HUES64 (cell line): ENCODE measurements around the gene CDC42EP1.

Experiments
- H3K27ac ChIP-seq: 2 replicates; pipeline ENCODE4 v1.7.0; 2013; ENCODE audit warnings: low read depth, low read length, inconsistent platforms
- H3K27me3 ChIP-seq: 2 replicates; pipeline ENCODE4 v1.6.1; 2013; ENCODE audit warnings: mild to moderate bottlenecking, low read length; ENCODE audit not compliant: insufficient read depth
- H3K36me3 ChIP-seq: 2 replicates; pipeline ENCODE4 v1.6.1; 2013; ENCODE audit warnings: mild to moderate bottlenecking, low read length; ENCODE audit not compliant: insufficient read depth
- H3K4me1 ChIP-seq: 2 replicates; pipeline ENCODE4 v1.6.1; 2013; ENCODE audit warnings: mild to moderate bottlenecking, low read length, moderate library complexity; ENCODE audit not compliant: insufficient read depth
- H3K4me3 ChIP-seq: 2 replicates; pipeline ENCODE4 v1.5.1; 2013; ENCODE audit warnings: mild to moderate bottlenecking, low read length, moderate library complexity
- H3K9ac ChIP-seq: 2 replicates; pipeline ENCODE4 v1.6.1; 2013; ENCODE audit warnings: mild to moderate bottlenecking, low read depth, low read length
- H3K9me3 ChIP-seq: 2 replicates; pipeline ENCODE4 v1.6.1; 2013; ENCODE audit warnings: low read depth, low read length; ENCODE audit not compliant: insufficient read depth
- whole genome bisulfite sequencing: fragments of 150-250, 120-280 bp; methylation state at CpG from one replicate; pipeline ENCODE4 v1.1.7; 2013; ENCODE audit warnings: missing lambda C conversion rate; 5-methylcytosine and 5-hydroxymethylcytosine counted together

Gene CDC42EP1

DNA sequence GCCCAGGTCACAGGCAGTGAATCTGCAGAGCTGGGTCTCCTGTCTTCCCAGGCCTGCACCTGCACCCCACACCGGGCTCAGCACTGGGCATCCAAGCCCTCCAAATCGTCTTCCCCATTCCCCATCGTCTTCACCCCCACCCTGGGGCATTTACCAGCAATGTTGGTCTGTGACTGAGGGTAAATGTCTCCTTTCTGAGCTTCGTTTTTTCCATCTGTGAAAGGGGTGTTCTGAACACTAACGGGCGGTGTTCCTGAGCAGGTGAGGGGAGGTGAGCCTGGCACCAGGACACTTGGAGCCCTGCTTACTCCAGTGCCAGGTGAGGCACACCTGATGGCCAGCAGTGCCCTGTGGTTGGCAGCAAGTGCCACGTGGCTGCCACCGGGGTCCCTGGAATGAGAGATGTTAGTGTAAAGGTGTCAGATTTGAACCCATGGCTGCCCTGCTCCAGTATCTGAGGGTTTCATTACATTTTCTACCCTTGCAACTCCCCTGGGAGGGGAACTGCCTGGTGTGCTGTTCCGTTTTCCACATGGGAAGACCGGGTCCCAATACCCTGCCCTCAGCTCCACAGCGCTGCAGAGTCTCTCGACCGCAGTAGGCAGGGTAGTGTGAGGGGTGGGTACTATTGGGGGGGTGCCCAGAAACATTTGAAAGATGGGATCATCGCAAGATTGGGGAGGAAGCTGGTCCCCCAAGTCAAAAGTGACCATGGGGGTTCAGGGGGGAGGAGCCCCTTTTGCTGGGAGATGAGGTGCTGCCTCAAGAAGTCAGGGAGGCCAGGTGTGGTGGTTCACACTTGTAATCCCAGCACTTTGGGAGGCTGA is 2.0 kb downstream of the CDC42EP1 start:
- Histone ChIP-seq H3K9me3 (no peaks in the 10 kb centered on the region), H3K9ac (peak overlapping the region; percentile 32), H3K27me3 (peaks cover 29% of the 10 kb centered on the region), H3K4me3 (no peak overlapping the region), H3K27ac (no peak overlapping the region), H3K4me1 (peaks cover 21% of the 10 kb centered on the region), H3K36me3 (peaks cover 4% of the 10 kb centered on the region; the same call in 1 of the 2 replicates)
- 91% methylated on average over 14 of the region's 14 CpGs for WGBS

DNA sequence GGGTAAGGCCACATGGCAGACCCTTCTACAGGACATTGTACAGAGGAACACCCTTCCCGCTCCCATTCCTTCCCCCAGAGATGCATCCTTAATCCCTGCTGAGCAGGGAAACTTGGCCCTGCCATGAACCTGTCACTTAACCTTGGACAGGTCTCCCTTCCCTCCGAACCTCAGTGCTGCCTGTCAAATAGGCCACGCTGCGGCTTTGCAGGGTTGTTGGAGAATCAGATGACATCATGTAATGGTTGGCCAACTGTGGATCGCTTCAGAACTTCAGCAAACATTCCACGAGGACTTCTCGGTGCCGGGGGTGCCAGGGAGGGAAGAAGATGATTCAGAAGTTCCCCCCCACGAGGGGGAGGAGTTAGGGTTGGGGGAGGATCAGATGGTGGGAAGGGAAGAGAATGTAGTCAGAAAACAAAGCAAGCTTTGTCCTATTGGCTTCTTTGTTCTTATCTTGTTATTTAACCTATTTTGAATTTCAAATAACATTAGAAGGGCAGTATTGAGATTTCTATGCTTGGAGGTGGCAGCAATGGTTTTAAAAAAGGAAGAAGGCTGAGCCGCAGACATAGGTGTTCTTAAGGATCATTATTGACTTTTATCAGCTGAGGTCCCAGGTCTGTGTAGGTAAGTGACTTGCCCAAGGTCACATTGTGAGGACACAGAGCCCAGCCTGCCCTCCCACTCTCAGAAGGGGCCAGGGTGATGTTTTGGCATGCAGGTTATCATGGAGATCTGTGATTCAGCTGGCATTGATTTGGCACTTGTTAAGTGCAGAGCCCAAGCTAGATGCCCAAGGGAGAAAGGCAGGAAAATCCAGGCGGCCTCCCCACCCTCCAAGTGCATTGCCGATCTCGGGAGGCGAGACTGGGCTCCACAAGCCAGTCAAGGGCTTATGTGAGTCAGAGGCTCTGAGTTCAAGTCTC is 3.1 kb downstream of the CDC42EP1 start:
- peaks cover 4% of the 10 kb centered on the region; the same call in 1 of the 2 replicates for H3K36me3 ChIP-seq
- 57% methylated on average over 14 of the region's 14 CpGs for WGBS
- no peaks in the 10 kb centered on the region for H3K9me3 ChIP-seq
- peak overlapping the region; percentile 28; the same call in 1 of the 2 replicates for H3K27ac ChIP-seq
- H3K9ac ChIP-seq = no peak overlapping the region
- peaks cover 21% of the 10 kb centered on the region for H3K4me1 ChIP-seq
- H3K4me3 ChIP-seq = no peak overlapping the region
- peaks cover 24% of the 10 kb centered on the region for H3K27me3 ChIP-seq

DNA sequence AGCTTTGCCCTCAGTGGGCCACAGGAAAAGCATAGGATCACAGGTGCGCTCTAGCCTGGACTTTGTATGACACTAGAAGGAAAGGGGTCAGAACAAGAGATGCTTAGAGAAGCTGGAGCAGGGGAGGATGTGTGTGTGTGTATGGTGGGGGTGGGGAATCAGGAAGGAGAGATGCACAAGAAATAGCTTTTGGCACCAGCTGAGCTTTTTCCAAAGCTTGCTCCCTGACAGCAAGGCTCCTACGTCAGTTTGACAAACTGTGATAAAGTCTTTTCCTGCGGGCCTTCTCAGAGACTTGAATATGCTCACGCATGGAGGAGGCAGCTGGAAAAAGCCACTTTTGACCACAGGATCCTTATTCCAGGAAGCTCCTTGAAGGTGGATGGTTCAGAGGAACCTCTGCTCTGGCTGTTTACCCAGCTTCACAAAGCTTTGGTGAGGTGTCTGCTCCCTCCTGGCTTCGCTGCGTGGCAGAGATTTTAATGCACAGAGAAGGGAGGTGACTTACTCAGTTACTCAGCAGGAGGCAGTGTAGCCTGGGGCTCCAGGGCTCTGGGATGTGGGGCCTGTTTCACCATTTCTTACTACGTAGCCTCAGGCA is 3.9 kb downstream of the CDC42EP1 start:
- Histone ChIP-seq H3K27me3 (peaks cover 17% of the 10 kb centered on the region), H3K9me3 (no peaks in the 10 kb centered on the region), H3K27ac (peak overlapping the region; percentile 15; the same call in 1 of the 2 replicates), H3K36me3 (peaks cover 4% of the 10 kb centered on the region; the same call in 1 of the 2 replicates), H3K4me1 (peaks cover 28% of the 10 kb centered on the region), H3K4me3 (no peak overlapping the region), H3K9ac (no peak overlapping the region)
- WGBS = 80% methylated on average over 7 of the region's 7 CpGs

DNA sequence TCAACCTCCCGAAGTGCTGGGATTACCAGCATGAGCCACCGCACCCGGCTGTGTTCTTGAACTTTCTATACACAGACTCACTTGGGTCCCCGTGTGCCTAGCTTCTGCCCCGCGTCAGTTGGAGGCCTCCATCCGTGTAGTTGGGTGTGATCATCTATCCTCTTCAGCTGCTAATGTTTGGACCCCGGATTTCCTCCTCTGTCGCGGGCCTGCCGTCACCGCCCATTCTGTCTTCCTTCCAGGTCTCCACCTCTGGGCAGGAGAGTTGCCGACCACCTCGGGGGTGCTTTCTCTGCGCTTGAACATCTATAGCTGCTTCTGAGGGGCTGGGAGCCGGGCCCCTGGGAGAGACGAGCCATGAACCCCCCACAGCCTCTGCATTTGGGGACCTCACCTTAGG is 5.5 kb downstream of the CDC42EP1 start:
- Histone ChIP-seq H3K27ac (no peak overlapping the region), H3K9me3 (no peaks in the 10 kb centered on the region), H3K9ac (no peak overlapping the region), H3K36me3 (peaks cover 4% of the 10 kb centered on the region; the same call in 1 of the 2 replicates), H3K4me3 (no peak overlapping the region), H3K27me3 (peaks cover 9% of the 10 kb centered on the region), H3K4me1 (peaks cover 39% of the 10 kb centered on the region)
- 91% methylated on average over 17 of the region's 17 CpGs for WGBS

DNA sequence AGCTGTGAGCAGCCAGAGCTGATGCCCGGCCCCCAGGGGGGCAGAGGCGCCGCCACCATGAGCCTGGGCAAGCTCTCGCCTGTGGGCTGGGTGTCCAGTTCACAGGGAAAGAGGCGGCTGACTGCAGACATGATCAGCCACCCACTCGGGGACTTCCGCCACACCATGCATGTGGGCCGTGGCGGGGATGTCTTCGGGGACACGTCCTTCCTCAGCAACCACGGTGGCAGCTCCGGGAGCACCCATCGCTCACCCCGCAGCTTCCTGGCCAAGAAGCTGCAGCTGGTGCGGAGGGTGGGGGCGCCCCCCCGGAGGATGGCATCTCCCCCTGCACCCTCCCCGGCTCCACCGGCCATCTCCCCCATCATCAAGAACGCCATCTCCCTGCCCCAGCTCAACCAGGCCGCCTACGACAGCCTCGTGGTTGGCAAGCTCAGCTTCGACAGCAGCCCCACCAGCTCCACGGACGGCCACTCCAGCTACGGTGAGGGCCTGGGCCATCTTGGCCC is 6.1 kb downstream of the CDC42EP1 start:
- Histone ChIP-seq H3K4me3 (no peak overlapping the region), H3K9me3 (no peaks in the 10 kb centered on the region), H3K27ac (no peak overlapping the region), H3K36me3 (peaks cover 4% of the 10 kb centered on the region; the same call in 1 of the 2 replicates), H3K27me3 (peaks cover 3% of the 10 kb centered on the region), H3K4me1 (peaks cover 39% of the 10 kb centered on the region), H3K9ac (no peak overlapping the region)
- WGBS = 92% methylated on average over 28 of the region's 28 CpGs

DNA sequence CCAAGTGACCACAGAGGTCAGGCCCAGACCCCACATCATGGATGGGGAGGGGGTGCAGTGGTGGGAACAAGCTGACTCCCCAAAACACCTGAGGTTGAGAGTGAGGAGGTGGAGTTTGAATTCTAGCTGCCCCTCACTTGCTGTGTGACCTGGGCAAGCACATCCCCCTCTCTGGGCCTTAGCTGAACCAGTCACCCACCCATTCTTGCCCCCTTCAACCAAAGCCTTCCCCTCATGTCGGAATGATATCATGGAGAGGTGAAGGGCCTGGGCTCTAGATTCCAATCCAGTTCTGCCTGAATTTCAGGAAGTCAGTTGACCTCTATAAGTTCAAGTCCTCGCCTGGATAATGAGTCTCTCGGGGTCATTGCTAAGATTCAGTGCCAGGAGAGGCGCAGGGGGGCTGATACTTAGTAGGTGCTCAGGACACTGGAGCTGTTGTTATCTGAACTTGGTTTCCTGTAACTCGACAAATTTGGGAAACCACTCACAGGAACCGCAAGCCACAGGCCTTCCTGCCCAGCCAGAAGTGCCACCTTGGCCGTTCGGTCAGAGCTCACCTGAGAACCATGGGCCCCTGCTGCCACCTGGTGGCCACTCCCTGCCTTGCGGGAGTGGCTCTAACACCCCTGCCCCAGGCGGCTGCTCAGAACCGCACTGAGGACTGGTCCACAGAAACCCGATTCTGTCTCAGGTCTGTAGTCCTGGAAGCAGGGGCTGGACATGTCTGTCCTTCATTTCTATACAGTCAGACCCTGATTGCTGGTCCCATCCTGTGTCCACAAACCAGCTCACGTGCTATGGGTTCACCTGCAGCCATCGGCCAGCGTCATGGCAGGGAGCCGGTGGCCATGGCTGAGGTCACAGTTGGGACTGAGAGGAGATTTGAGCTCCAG is 6.9 kb downstream of the CDC42EP1 start:
- H3K9ac ChIP-seq = no peak overlapping the region
- no peaks in the 10 kb centered on the region for H3K9me3 ChIP-seq
- no peaks in the 10 kb centered on the region for H3K27me3 ChIP-seq
- H3K27ac ChIP-seq = no peak overlapping the region
- H3K36me3 ChIP-seq = peaks cover 4% of the 10 kb centered on the region; the same call in 1 of the 2 replicates
- H3K4me1 ChIP-seq = peaks cover 36% of the 10 kb centered on the region
- 61% methylated on average over 16 of the region's 16 CpGs for WGBS
- no peak overlapping the region for H3K4me3 ChIP-seq

DNA sequence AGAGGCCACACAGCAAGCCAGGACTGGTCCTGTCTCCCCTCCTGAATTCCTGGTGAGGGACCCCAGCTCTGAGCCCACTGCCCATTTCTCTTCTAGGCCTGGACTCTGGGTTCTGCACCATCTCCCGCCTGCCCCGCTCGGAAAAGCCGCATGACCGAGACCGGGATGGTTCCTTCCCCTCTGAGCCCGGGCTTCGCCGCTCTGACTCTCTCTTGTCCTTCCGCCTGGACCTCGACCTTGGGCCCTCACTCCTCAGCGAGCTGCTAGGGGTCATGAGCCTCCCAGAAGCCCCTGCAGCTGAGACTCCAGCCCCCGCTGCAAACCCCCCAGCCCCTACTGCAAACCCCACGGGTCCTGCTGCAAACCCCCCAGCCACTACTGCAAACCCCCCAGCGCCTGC is 7.7 kb downstream of the CDC42EP1 start:
- no peaks in the 10 kb centered on the region for H3K27me3 ChIP-seq
- H3K36me3 ChIP-seq = peaks cover 4% of the 10 kb centered on the region; the same call in 1 of the 2 replicates
- 95% methylated on average over 14 of the region's 15 CpGs for WGBS
- peaks cover 33% of the 10 kb centered on the region for H3K4me1 ChIP-seq
- no peak overlapping the region for H3K9ac ChIP-seq
- no peaks in the 10 kb centered on the region for H3K9me3 ChIP-seq
- H3K27ac ChIP-seq = no peak overlapping the region
- H3K4me3 ChIP-seq = no peak overlapping the region

DNA sequence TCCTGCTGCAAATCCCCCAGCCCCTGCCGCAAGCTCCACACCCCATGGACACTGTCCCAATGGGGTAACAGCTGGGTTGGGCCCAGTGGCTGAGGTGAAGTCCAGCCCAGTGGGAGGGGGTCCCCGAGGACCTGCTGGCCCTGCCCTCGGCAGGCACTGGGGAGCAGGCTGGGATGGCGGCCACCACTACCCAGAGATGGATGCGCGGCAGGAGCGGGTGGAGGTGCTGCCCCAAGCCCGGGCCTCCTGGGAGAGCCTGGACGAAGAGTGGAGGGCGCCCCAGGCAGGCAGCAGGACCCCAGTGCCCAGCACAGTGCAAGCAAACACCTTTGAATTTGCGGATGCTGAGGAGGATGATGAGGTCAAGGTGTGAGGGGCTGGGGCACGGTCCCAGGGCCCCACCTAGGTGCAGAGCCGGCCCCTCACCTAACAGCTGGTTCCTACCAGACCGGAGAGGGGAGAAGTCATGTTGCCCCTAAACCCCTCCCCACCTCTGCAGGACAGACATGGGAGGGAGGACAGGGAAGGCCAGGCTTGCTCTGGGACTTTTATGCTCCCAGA is 8.2 kb downstream of the CDC42EP1 start:
- Histone ChIP-seq H3K36me3 (peaks cover 4% of the 10 kb centered on the region; the same call in 1 of the 2 replicates), H3K9me3 (no peaks in the 10 kb centered on the region), H3K4me1 (peaks cover 28% of the 10 kb centered on the region), H3K4me3 (no peak overlapping the region), H3K27ac (peak overlapping the region; percentile 28; the same call in 1 of the 2 replicates), H3K27me3 (no peaks in the 10 kb centered on the region), H3K9ac (no peak overlapping the region)
- WGBS = 91% methylated on average over 13 of the region's 14 CpGs

DNA sequence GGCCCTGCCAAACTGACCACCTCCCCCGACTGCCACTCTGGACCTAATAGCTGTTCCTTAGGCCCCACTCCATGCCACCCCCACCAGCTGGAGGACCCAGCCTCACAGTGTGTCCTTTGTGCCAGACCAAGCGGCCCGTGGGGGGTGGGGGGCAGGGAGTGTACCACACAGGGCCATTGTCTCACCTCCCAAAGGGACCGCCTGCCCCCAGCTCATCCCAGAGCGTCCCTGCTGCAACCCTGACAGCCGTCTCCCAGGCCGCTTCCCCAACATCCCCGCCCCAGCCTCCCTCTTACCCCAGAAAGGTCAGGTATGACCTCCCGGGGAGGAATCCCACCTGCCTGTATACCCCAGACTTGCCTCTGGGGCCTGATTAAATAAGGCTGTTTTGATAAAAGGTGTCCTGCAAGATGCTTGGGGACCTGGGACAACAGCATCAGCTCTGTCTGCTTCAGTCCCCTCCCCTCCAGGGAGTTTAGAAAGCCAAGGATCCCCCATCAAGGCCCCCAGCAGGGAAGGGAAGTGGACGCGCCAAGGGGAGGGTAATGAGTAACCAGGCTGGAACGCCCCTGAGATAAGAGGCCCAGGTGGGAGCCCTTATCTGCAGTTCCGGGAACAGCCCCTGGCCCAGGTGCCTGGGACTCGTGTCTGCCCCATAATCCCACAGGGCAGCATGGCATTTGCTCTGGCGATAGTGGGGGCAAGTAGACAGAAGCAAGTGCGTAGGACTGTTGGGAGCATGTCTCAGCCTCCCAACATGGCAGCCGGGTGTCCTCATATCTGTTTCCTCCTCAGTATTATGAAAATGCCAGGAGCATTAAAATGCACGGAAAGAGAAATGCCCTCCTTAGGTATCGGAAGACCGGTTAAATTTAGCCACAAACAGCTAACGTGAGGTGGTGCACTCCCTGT is 9.0 kb downstream of the CDC42EP1 start:
- H3K27ac ChIP-seq = peak overlapping the region; percentile 28; the same call in 1 of the 2 replicates
- peaks cover 21% of the 10 kb centered on the region for H3K4me1 ChIP-seq
- no peaks in the 10 kb centered on the region for H3K27me3 ChIP-seq
- H3K9ac ChIP-seq = no peak overlapping the region
- peaks cover 4% of the 10 kb centered on the region; the same call in 1 of the 2 replicates for H3K36me3 ChIP-seq
- no peak overlapping the region for H3K4me3 ChIP-seq
- no peaks in the 10 kb centered on the region for H3K9me3 ChIP-seq
- 49% methylated on average over 21 of the region's 21 CpGs for WGBS
